Progenitor cell of endocrine pancreas (in vitro differentiated cells): ENCODE data around the gene CCDC77. TPM values are rescaled to one million over a fixed set of nuclear protein-coding genes. Genes with fewer than 3 reads are reported as not detected.

Experiments used
- DNase-seq: peaks from one replicate; pipeline ENCODE4 v3.0.0; 2021; ENCODE audit warnings: low spot score; ENCODE audit not compliant: unreplicated experiment
- H3K27ac Mint-ChIP-seq: 2 replicates; pipeline ENCODE4 v1.8.0; 2021; ENCODE audit warnings: mild to moderate bottlenecking, moderate library complexity, mixed read lengths
- H3K27me3 Mint-ChIP-seq: 2 replicates; pipeline ENCODE4 v1.8.0; 2021; ENCODE audit warnings: mixed read lengths
- H3K36me3 Mint-ChIP-seq: 2 replicates; pipeline ENCODE4 v1.8.0; 2022; ENCODE audit warnings: mixed read lengths; ENCODE audit not compliant: insufficient read depth
- H3K4me1 Mint-ChIP-seq: 2 replicates; pipeline ENCODE4 v1.8.0; 2021; ENCODE audit warnings: low read depth, mixed read lengths
- H3K4me3 Mint-ChIP-seq: 2 replicates; pipeline ENCODE4 v1.8.0; 2021; ENCODE audit warnings: low read depth, mild to moderate bottlenecking, moderate library complexity, mixed read lengths
- H3K9me3 Mint-ChIP-seq: 2 replicates; pipeline ENCODE4 v1.8.0; 2021; ENCODE audit warnings: low read depth, mixed read lengths
- total RNA-seq: library from RNA; stranded (reverse); gene quantifications from 2 replicates; pipeline ENCODE4 v1.2.1, GENCODE V29; 2021
- TF ChIP-seq, protein P1 (sequence below): fragments of 200-600 bp; sonication (generic); IDR thresholded peaks from one replicate; pipeline ENCODE4 v1.5.0; 2021; ENCODE audit warnings: antibody characterized with exemption, mild to moderate bottlenecking; ENCODE audit not compliant: unreplicated experiment

CCDC77 gene
- total RNA-seq, 1 donor from 2014 or later = 38.8 TPM

DNA sequence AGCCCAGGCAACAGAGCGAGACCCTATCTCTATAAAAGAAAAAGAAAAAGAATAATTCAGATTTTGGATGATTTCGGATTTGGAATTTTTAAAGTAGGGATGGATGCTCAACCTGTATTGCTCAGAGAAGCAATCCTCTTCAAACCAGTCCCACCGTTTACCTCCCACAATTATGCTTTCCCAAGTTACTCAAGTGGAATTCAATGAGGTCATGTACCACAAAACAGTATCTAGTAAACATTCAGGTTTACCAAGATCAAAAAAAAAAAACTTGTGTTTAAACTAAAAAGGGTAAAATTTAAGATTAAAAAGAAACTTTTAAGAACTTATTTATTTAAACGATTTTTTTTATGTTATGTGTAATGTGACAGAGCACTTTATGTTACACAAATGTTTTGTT is 14.8 kb upstream of the CCDC77 start:
- Mint-ChIP-seq H3K27ac (no peak overlapping the region), H3K36me3 (peaks cover 26% of the 10 kb centered on the region), H3K9me3 (peaks cover 3% of the 10 kb centered on the region), H3K27me3 (no peaks in the 10 kb centered on the region), H3K4me1 (peaks cover 24% of the 10 kb centered on the region), H3K4me3 (no peak overlapping the region)
- TF ChIP-seq, protein P1, sequence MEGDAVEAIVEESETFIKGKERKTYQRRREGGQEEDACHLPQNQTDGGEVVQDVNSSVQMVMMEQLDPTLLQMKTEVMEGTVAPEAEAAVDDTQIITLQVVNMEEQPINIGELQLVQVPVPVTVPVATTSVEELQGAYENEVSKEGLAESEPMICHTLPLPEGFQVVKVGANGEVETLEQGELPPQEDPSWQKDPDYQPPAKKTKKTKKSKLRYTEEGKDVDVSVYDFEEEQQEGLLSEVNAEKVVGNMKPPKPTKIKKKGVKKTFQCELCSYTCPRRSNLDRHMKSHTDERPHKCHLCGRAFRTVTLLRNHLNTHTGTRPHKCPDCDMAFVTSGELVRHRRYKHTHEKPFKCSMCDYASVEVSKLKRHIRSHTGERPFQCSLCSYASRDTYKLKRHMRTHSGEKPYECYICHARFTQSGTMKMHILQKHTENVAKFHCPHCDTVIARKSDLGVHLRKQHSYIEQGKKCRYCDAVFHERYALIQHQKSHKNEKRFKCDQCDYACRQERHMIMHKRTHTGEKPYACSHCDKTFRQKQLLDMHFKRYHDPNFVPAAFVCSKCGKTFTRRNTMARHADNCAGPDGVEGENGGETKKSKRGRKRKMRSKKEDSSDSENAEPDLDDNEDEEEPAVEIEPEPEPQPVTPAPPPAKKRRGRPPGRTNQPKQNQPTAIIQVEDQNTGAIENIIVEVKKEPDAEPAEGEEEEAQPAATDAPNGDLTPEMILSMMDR = no peak
- no peak for DNase-seq

DNA sequence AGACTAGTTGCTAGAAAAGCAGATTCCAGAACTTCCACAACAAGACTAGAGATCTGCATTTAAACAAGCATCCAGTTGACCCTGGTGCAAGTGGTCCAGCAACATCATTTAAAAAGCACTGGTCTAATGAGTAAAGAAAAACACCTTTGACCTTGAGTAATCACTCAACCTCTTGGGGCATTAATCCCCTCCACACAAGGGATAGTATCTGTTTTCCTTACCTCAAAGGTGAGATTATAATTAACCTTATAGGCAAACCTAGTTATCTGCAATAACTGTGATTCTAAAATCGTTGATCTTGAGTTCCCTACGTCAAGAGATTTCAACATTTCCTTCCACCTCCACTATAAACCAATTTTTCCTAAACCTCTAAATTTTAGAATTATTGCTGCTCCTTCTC is 13.4 kb upstream of the CCDC77 start:
- Mint-ChIP-seq H3K4me3 (peak overlapping the region; percentile 93), H3K4me1 (peaks cover 24% of the 10 kb centered on the region), H3K27ac (peak overlapping the region; percentile 99)

DNA sequence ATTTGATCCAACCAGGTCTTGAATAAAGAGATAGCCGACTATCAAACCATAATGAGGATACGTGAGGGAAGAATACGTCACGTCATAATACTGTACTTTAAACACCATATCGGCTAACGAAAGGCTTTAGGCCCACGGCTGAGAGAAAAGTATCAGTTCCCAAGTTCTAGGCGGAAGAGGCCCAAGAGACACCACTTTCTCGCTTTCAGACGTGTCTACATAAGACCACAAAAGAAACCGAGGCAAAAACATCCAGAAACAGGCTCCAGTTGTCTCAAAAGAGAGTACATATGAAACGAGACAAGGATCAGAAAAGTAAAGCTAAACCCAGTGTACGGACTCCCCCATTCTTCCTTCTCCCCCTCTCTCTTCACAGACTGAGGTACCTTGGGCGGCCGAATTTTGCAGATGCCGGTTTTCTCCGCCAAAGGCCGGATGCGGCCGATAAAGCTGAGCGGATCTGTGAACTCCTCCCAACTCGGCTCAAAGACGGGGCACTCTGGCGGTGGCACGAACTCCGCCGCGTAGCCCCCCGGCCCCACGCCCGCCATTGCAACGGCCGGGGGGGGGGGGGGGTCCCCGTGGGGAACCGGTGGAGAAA is 12.8 kb upstream of the CCDC77 start:
- H3K36me3 Mint-ChIP-seq = peaks cover 15% of the 10 kb centered on the region
- H3K27me3 Mint-ChIP-seq = no peaks in the 10 kb centered on the region
- peak overlapping the region; percentile 93 for H3K4me3 Mint-ChIP-seq
- peaks cover 24% of the 10 kb centered on the region for H3K4me1 Mint-ChIP-seq
- DNase-seq = no peak
- H3K9me3 Mint-ChIP-seq = peaks cover 3% of the 10 kb centered on the region
- H3K27ac Mint-ChIP-seq = peak overlapping the region; percentile 99
- TF ChIP-seq, protein P1 = no peak

More for the DNA sequence above, 13.4 kb upstream of the CCDC77 start:
- Mint-ChIP-seq H3K9me3 (peaks cover 3% of the 10 kb centered on the region), H3K27me3 (no peaks in the 10 kb centered on the region), H3K36me3 (peaks cover 19% of the 10 kb centered on the region)
- DNase-seq = no peak
- TF ChIP-seq, protein P1 = no peak

DNA sequence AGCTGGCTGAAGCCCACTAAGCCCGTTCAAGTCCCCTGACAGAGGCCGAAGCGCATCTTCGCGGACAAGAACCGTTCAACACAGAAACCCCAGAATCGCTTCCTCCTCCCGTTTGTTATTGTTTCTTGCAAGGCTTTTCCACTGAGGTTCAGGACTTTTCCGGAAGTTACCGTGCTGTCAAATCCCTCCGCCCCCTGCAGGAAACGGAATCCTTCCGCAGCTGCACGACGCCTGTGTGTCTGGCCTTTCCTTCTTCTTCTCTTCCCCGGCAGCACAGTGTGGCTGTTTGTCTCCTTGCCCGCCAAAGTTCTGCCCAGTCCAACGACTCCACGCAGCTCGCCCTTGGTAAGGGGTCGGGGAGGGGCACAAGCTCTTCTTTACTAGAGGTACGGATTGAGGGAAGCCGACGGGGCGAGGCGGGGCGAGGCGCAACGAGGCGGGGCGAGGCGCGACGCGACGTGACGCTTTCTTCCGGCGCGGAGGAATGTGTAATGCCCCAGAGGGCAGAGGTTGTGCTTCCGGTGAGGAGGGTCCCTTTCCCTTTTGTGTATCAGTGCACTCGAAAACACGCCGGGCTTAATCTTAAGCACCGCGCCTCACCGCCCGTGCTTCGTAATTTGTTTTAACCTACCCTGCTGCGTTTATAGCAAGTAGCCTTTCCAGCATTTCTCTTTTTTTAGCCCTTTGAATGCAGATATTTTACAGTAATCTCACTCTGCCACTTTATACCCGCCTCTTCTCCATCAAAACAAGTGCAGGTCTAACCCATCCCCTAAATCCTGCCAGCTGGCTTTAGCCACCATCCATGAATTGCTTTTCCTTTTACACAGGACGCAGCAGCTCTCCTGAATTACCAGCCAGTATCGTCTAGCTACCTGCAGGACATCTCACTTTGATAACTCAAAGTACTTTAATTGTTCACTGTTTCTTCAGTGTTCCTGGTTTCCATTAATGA is 12.0 kb upstream of the CCDC77 start, which contains the start of gene KDM5A:
TSS of gene KDM5A (minus strand) at position 179 of the 955 bp plus-strand sequence. CDS start 229 bp downstream, outside the sequence.
- Mint-ChIP-seq H3K27ac (peak within 1 kb of the TSS; percentile 99), H3K4me3 (peak within 1 kb of the TSS; percentile 93), H3K9me3 (peaks cover 3% of the 10 kb centered on the region), H3K36me3 (peaks cover 8% of the 10 kb centered on the region), H3K4me1 (peaks cover 24% of the 10 kb centered on the region), H3K27me3 (no peaks in the 10 kb centered on the region)
- DNase-seq = peak; percentile 89
- TF ChIP-seq, protein P1 = no peak

DNA sequence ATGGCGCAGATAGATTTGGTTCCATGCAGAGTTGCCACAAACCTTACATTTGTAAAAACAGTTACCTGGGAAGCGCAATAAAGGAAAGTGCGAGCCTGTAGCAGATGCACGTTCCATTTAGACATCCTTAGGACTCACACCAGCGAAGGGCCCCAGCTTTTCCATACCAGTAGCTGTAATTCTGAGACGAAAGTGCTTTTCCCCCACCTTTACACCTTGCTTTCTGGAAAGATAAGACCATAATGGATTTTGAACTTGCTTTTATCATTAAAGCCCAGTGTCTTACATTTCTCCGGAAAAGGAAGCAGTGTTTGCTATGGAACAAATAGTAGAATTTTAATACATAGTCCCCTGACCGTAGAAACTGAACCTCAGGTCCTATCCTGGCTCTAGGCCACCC is 616 bp upstream of the CCDC77 start:
- Mint-ChIP-seq H3K9me3 (no peaks in the 10 kb centered on the region), H3K4me1 (no peaks in the 10 kb centered on the region), H3K36me3 (peaks cover 2% of the 10 kb centered on the region), H3K4me3 (no peak overlapping the region), H3K27me3 (no peaks in the 10 kb centered on the region), H3K27ac (no peak overlapping the region)
- no peak for DNase-seq
- TF ChIP-seq, protein P1 = no peak
